HG03378 (cell line): ENCODE results near the gene TIGD3.

Experiments
- ATAC-seq: cut with Tn5 transposase; IDR thresholded peaks from one replicate; pipeline ENCODE4 v1.9.1; 2021; ENCODE audit warnings: mild to moderate bottlenecking, moderate library complexity; ENCODE audit not compliant: unreplicated experiment

TIGD3 gene

GRCh38 chr11:65354265-65355012 lies at the start of gene TIGD3:
TIGD3 (plus strand) TSS chr11:65354751; CDS start chr11:65355809, 1,058 bp downstream.
- peak; percentile 53 for ATAC-seq

- no peak for ATAC-seq
Observed at GRCh38 chr11:65305501-65306268, 48.9 kb upstream of the TIGD3 start.

GRCh38 chr11:65307298-65308229 lies 47.0 kb upstream of the TIGD3 start:
- no peak for ATAC-seq

GRCh38 chr11:65308281-65308891 lies 46.2 kb upstream of the TIGD3 start:
- no peak for ATAC-seq

- no peak for ATAC-seq
Observed at GRCh38 chr11:65309006-65309405, 45.5 kb upstream of the TIGD3 start.

- ATAC-seq, result no peak
Observed at GRCh38 chr11:65310215-65310614, 44.3 kb upstream of the TIGD3 start.

- ATAC-seq, result no peak
Observed at GRCh38 chr11:65310736-65311135, 43.8 kb upstream of the TIGD3 start.

- ATAC-seq, result no peak
Observed at GRCh38 chr11:65311170-65311678, 43.3 kb upstream of the TIGD3 start.

GRCh38 chr11:65314501-65315203 lies 39.9 kb upstream of the TIGD3 start, which contains the start of gene CDC42EP2:
CDC42EP2 (plus strand) TSS chr11:65314866; CDS start chr11:65320899, 6,033 bp downstream.
- ATAC-seq, result no peak

GRCh38 chr11:65315204-65315865 lies 39.2 kb upstream of the TIGD3 start:
- no peak for ATAC-seq

- ATAC-seq, result no peak
Observed at GRCh38 chr11:65315866-65316226, 38.7 kb upstream of the TIGD3 start.

GRCh38 chr11:65316227-65317024 lies 38.1 kb upstream of the TIGD3 start:
- ATAC-seq, result no peak

GRCh38 chr11:65317025-65317786 lies 37.3 kb upstream of the TIGD3 start:
- no peak for ATAC-seq

GRCh38 chr11:65320386-65321075 lies 34.0 kb upstream of the TIGD3 start:
- ATAC-seq, result no peak

- ATAC-seq, result no peak
Observed at GRCh38 chr11:65321076-65321475, 33.5 kb upstream of the TIGD3 start.

- ATAC-seq, result no peak
Observed at GRCh38 chr11:65321828-65322485, 32.6 kb upstream of the TIGD3 start.

GRCh38 chr11:65323813-65324212 lies 30.7 kb upstream of the TIGD3 start:
- ATAC-seq, result no peak
